ENCODE results near the gene PWWP2A. TPM values are rescaled to one million over a fixed set of nuclear protein-coding genes. Genes with fewer than 3 reads are reported as not detected.

PWWP2A gene
- total RNA-seq, 2 donors from 2014 or later, result 41.1 to 72.5 TPM

- Histone ChIP-seq H3K27ac (no peak overlapping the region), H3K27me3 (replicated peaks; ENCODE audit: insufficient read depth) (no peaks in the 10 kb centered on the region), H3K4me3 (no peak overlapping the region), H3K4me1 (replicated peaks) (peaks cover 2% of the 10 kb centered on the region), H3K9me3 (no peaks in the 10 kb centered on the region), H3K36me3 (no peaks in the 10 kb centered on the region)
- intact Hi-C loops (cut with DNase I), result no loop called here
- TF ChIP-seq, protein P1, sequence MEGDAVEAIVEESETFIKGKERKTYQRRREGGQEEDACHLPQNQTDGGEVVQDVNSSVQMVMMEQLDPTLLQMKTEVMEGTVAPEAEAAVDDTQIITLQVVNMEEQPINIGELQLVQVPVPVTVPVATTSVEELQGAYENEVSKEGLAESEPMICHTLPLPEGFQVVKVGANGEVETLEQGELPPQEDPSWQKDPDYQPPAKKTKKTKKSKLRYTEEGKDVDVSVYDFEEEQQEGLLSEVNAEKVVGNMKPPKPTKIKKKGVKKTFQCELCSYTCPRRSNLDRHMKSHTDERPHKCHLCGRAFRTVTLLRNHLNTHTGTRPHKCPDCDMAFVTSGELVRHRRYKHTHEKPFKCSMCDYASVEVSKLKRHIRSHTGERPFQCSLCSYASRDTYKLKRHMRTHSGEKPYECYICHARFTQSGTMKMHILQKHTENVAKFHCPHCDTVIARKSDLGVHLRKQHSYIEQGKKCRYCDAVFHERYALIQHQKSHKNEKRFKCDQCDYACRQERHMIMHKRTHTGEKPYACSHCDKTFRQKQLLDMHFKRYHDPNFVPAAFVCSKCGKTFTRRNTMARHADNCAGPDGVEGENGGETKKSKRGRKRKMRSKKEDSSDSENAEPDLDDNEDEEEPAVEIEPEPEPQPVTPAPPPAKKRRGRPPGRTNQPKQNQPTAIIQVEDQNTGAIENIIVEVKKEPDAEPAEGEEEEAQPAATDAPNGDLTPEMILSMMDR (IDR thresholded peaks at IDR 0.05), result no peak
- TF ChIP-seq POLR2AphosphoS5 (IDR thresholded peaks at IDR 0.05) (no peak), POLR2A (IDR thresholded peaks at IDR 0.05) (no peak)
- no peak for DNase-seq (ENCODE audit: low spot score)
- 51% methylated on average over 9 of the region's 9 CpGs for WGBS
These were observed 36.4 kb downstream of the PWWP2A start for GRCh38 chr5:160082614-160083500.

- WGBS, result 72% methylated on average over 3 of the region's 3 CpGs
- Histone ChIP-seq H3K4me1 (replicated peaks) (peaks cover 5% of the 10 kb centered on the region), H3K36me3 (no peaks in the 10 kb centered on the region), H3K27me3 (replicated peaks; ENCODE audit: insufficient read depth) (no peaks in the 10 kb centered on the region), H3K27ac (no peak overlapping the region), H3K9me3 (no peaks in the 10 kb centered on the region), H3K4me3 (no peak overlapping the region)
- intact Hi-C loops (cut with DNase I), result no loop called here
- DNase-seq (ENCODE audit: low spot score), result no peak
- no peak for TF ChIP-seq POLR2A (IDR thresholded peaks at IDR 0.05)
- TF ChIP-seq POLR2AphosphoS5 (IDR thresholded peaks at IDR 0.05), result no peak
- TF ChIP-seq, protein P1 (IDR thresholded peaks at IDR 0.05), result no peak
These were observed 37.8 kb downstream of the PWWP2A start for GRCh38 chr5:160081495-160081894.

DNA sequence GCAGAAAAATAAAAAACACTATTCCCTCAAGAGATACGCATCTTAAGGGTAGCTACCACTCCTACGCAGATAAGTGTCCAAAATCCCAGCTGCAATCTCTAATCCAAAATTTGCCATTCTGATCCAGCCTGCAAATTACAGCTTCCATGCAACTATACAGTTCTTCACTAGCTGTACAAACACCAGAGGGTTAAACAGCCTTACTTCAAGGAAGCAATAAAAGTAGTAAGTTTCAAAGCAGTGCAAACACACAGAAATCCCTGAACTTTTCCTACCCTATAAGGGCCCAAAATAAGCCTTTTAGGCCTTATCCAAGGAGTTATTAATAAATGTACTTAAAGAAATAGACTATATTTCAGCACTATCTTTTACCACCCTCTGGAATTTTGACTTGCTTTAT, 39.5 kb downstream of the PWWP2A start:
- intact Hi-C loops (cut with DNase I), result no loop called here
- Histone ChIP-seq H3K9me3 (no peaks in the 10 kb centered on the region), H3K27ac (peak overlapping the region in 1 of 2 donors; percentile 2), H3K4me1 (replicated peaks) (peaks cover 5% of the 10 kb centered on the region), H3K27me3 (replicated peaks; ENCODE audit: insufficient read depth) (no peaks in the 10 kb centered on the region), H3K36me3 (no peaks in the 10 kb centered on the region), H3K4me3 (no peak overlapping the region)
- DNase-seq (ENCODE audit: low spot score), result no peak
- TF ChIP-seq, protein P1 (IDR thresholded peaks at IDR 0.05), result no peak
- TF ChIP-seq POLR2A (IDR thresholded peaks at IDR 0.05), result no peak
- peak; percentile 2 for TF ChIP-seq POLR2AphosphoS5 (IDR thresholded peaks at IDR 0.05)
- WGBS, result 66% methylated on average over 2 of the region's 2 CpGs

DNA sequence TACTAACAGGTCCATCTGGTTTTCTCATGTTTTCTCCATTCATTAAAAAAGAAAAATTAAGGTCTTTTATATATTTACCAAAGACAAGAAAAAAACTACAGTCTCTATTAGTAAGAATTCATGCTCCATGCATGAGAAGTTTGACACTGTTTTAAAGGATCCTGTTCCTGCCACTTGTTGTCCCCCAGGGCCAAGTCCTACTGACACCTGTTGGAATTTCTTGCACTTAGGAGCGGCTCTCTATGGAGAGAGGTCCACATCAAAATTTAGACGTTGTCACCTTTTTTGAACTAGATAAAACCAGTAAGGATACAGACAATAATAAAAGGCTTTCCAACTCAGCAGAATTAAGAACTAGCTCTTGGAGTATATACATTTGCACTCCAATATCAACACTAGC, 42.3 kb downstream of the PWWP2A start:
- no peaks in the 10 kb centered on the region for H3K27me3 ChIP-seq (replicated peaks; ENCODE audit: insufficient read depth)
- no peaks in the 10 kb centered on the region for H3K36me3 ChIP-seq
- DNase-seq (ENCODE audit: low spot score), result no peak
- H3K4me3 ChIP-seq, result no peak overlapping the region
- intact Hi-C loops (cut with DNase I), result no loop called here
- no peak overlapping the region for H3K27ac ChIP-seq
- no peaks in the 10 kb centered on the region for H3K9me3 ChIP-seq
- 72% methylated on average over 2 of the region's 2 CpGs for WGBS
- H3K4me1 ChIP-seq (replicated peaks), result peaks cover 5% of the 10 kb centered on the region
- TF ChIP-seq POLR2A (IDR thresholded peaks at IDR 0.05) (no peak), POLR2AphosphoS5 (IDR thresholded peaks at IDR 0.05) (no peak)
- TF ChIP-seq, protein P1 (IDR thresholded peaks at IDR 0.05), result no peak

DNA sequence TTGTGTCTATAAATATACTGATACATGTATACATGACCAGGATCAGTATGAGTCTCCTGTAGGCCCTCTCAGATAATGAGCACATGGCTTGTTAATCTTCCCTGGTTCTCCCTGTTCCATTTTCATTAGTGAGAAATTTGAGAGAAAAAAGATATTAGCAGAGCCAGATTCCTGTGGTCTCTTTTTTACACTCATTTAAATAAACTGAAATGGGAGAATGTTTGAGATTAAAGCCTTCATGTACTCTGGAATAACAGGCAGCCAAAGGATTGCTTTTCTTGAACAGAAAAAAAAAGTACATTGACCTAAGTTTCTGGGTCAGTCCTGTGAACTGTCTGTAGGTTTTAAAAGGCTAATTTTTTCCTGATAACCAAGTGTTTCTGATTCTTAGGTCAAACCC, 44.2 kb downstream of the PWWP2A start:
- H3K9me3 ChIP-seq, result no peaks in the 10 kb centered on the region
- H3K4me1 ChIP-seq (replicated peaks), result peaks cover 5% of the 10 kb centered on the region
- intact Hi-C loops (cut with DNase I), result no loop called here
- H3K27me3 ChIP-seq (replicated peaks; ENCODE audit: insufficient read depth), result no peaks in the 10 kb centered on the region
- no peak overlapping the region for H3K27ac ChIP-seq
- H3K4me3 ChIP-seq, result no peak overlapping the region
- TF ChIP-seq POLR2A (IDR thresholded peaks at IDR 0.05) (no peak), POLR2AphosphoS5 (IDR thresholded peaks at IDR 0.05) (no peak)
- TF ChIP-seq, protein P1 (IDR thresholded peaks at IDR 0.05), result no peak
- no peaks in the 10 kb centered on the region for H3K36me3 ChIP-seq
- DNase-seq (ENCODE audit: low spot score), result no peak
